GM12892 (cell line): ENCODE data around the gene ANAPC2.

Source experiments
- DNase-seq: peaks from one replicate; pipeline ENCODE4 v3.0.0; 2011; ENCODE audit not compliant: insufficient read length
- FAIRE-seq: peaks from 2 replicates; lab custom pipeline; 2011; peaks lifted over from hg19 to GRCh38; lab: Jason Lieb, UNC
- POLR2A ChIP-seq: IDR thresholded peaks from 2 replicates; pipeline ENCODE4 v1.6.1; 2011; ENCODE audit warnings: low read depth, low read length, control low read depth
- POLR2AphosphoS5 ChIP-seq: IDR thresholded peaks from 2 replicates; pipeline ENCODE4 v1.6.1; 2011; ENCODE audit warnings: low read depth, low read length, control low read depth
- TAF1 ChIP-seq: IDR thresholded peaks from 2 replicates; pipeline ENCODE4 v1.6.1; 2011; ENCODE audit warnings: low read depth, mild to moderate bottlenecking, control low read depth, low read length, borderline replicate concordance

Gene ANAPC2

GRCh38 chr9:137224830-137225694 lies 36.7 kb upstream of the ANAPC2 start, which contains the start of gene CYSRT1:
TSS of gene CYSRT1 (plus strand) at chr9:137225174. CDS start at chr9:137225622, 448 bp downstream.
- DNase-seq: no peak
- no peak for TF ChIP-seq POLR2A
- no peak for TF ChIP-seq POLR2AphosphoS5
- no peak for TF ChIP-seq TAF1
- peak; percentile 73 for FAIRE-seq

- TF ChIP-seq POLR2AphosphoS5: peak; percentile 52; the same call in 1 of the 2 replicates
- 0 out of 2 replicates have a peak, but pooled peaks have one; percentile 18 for TF ChIP-seq TAF1
- peak; percentile 72; the same call in 1 of the 2 replicates for TF ChIP-seq POLR2A
- DNase-seq: peak; percentile 99
- peak; percentile 100 for FAIRE-seq
These were observed 35.0 kb upstream of the ANAPC2 start for GRCh38 chr9:137223078-137223970.

GRCh38 chr9:137222190-137223077 lies 34.1 kb upstream of the ANAPC2 start, which contains the start of gene RNF208:
TSS of gene RNF208 (minus strand) at chr9:137222240. CDS start at chr9:137221212, 1,028 bp downstream.
- FAIRE-seq (no peak), DNase-seq (no peak)
- TF ChIP-seq POLR2A: no peak
- TF ChIP-seq TAF1: no peak
- no peak for TF ChIP-seq POLR2AphosphoS5

- FAIRE-seq (no peak), DNase-seq (no peak)
These were observed 33.2 kb upstream of the ANAPC2 start for GRCh38 chr9:137221506-137222111.

GRCh38 chr9:137221095-137221505 lies 32.7 kb upstream of the ANAPC2 start:
- FAIRE-seq (no peak), DNase-seq (no peak)
- TF ChIP-seq POLR2AphosphoS5: no peak
- TF ChIP-seq TAF1: no peak
- no peak for TF ChIP-seq POLR2A

More at GRCh38 chr9:137221506-137222111, 33.2 kb upstream of the ANAPC2 start:
- TF ChIP-seq POLR2AphosphoS5 (no peak), TAF1 (no peak), POLR2A (no peak)

- FAIRE-seq: no peak
- TF ChIP-seq POLR2A (no peak), TAF1 (no peak)
- DNase-seq: no peak
These were observed 32.1 kb upstream of the ANAPC2 start for GRCh38 chr9:137220317-137221094.

- TF ChIP-seq POLR2A: no peak
- no peak for TF ChIP-seq POLR2AphosphoS5
- no peak for TF ChIP-seq TAF1
- no peak for FAIRE-seq
These were observed 31.5 kb upstream of the ANAPC2 start for GRCh38 chr9:137219757-137220316.

GRCh38 chr9:137218754-137219271 lies 30.5 kb upstream of the ANAPC2 start:
- no peak for FAIRE-seq
- no peak for DNase-seq
- TF ChIP-seq POLR2A: no peak
- no peak for TF ChIP-seq POLR2AphosphoS5
- no peak for TF ChIP-seq TAF1

More at GRCh38 chr9:137219757-137220316, 31.5 kb upstream of the ANAPC2 start:
- DNase-seq: no peak
